LNCaP clone FGC (cell line): ENCODE measurements around the gene EIF5A.

Experiments used
- DNase-seq: peaks from one replicate; pipeline ENCODE4 v3.0.0-alpha.2; 2011; ENCODE audit warnings: low read depth
- H3K4me3 ChIP-seq: 2 replicates; pipeline ENCODE4 v1.5.1; 2011; ENCODE audit warnings: mild to moderate bottlenecking, low read depth, low read length, control low read depth
- CTCF ChIP-seq: IDR thresholded peaks from 2 replicates; pipeline ENCODE4 v1.5.1; 2012; ENCODE audit warnings: mild to moderate bottlenecking; ENCODE audit not compliant: control insufficient read depth, insufficient read depth; ENCODE audit errors: extremely low read depth

The EIF5A gene

GRCh38 chr17:7289256-7290032 lies 18.0 kb upstream of the EIF5A start:
- no peak for DNase-seq
- H3K4me3 ChIP-seq: no peak overlapping the region
- TF ChIP-seq CTCF: no peak

- no peak overlapping the region for H3K4me3 ChIP-seq
- no peak for TF ChIP-seq CTCF
- DNase-seq: no peak
These were observed 17.3 kb upstream of the EIF5A start for GRCh38 chr17:7290166-7290565.

GRCh38 chr17:7290685-7291084 lies 16.7 kb upstream of the EIF5A start:
- no peak overlapping the region for H3K4me3 ChIP-seq
- no peak for TF ChIP-seq CTCF
- DNase-seq: no peak

GRCh38 chr17:7292194-7292593 lies 15.2 kb upstream of the EIF5A start:
- TF ChIP-seq CTCF: no peak
- H3K4me3 ChIP-seq: no peak overlapping the region
- DNase-seq: no peak

- no peak for TF ChIP-seq CTCF
- no peak overlapping the region for H3K4me3 ChIP-seq
- no peak for DNase-seq
These were observed 14.7 kb upstream of the EIF5A start for GRCh38 chr17:7292729-7293128.

GRCh38 chr17:7293159-7293558 lies 14.3 kb upstream of the EIF5A start:
- no peak overlapping the region for H3K4me3 ChIP-seq
- TF ChIP-seq CTCF: no peak
- no peak for DNase-seq
